Left forelimb (tissue), 1 donor: ENCODE data around the gene PSMD12.
"Not testable (repeated sequence)": the region's sequence is repeated elsewhere in the genome, so short reads cannot be mapped to it uniquely, and the experiment has no call there.

Experiments
- DNase-seq: peaks from one replicate; pipeline ENCODE4 v3.0.0-alpha.2; 2018; ENCODE audit warnings: low spot score

PSMD12 gene

GRCh38 chr17:67366193-67367157 is at the start of gene PSMD12:
Gene PSMD12, minus strand, starts transcription at chr17:67366577. Its CDS starts 58 bp downstream, at chr17:67366519.
- DNase-seq: peak; percentile 97

- no peak for DNase-seq
These were observed 48.9 kb upstream of the PSMD12 start for GRCh38 chr17:67415291-67415690.

GRCh38 chr17:67414559-67414958 is 48.2 kb upstream of the PSMD12 start:
- DNase-seq: no peak

GRCh38 chr17:67414130-67414529 is 47.8 kb upstream of the PSMD12 start:
- DNase-seq: no peak

GRCh38 chr17:67413388-67413787 is 47.0 kb upstream of the PSMD12 start:
- no peak for DNase-seq

- no peak for DNase-seq
These were observed 46.6 kb upstream of the PSMD12 start for GRCh38 chr17:67412941-67413340.

- DNase-seq: no peak
These were observed 45.7 kb upstream of the PSMD12 start for GRCh38 chr17:67412032-67412431.

GRCh38 chr17:67411397-67411796 is 45.0 kb upstream of the PSMD12 start:
- DNase-seq: no peak

GRCh38 chr17:67408455-67408830 is 42.1 kb upstream of the PSMD12 start:
- DNase-seq: not testable (repeated sequence)

- DNase-seq: no peak
These were observed 37.1 kb upstream of the PSMD12 start for GRCh38 chr17:67403483-67403882.

GRCh38 chr17:67403065-67403464 is 36.7 kb upstream of the PSMD12 start:
- no peak for DNase-seq

GRCh38 chr17:67401598-67402504 is 35.5 kb upstream of the PSMD12 start:
- no peak for DNase-seq

- DNase-seq: no peak
These were observed 34.7 kb upstream of the PSMD12 start for GRCh38 chr17:67401106-67401505.

- DNase-seq: no peak
These were observed 33.8 kb upstream of the PSMD12 start for GRCh38 chr17:67400193-67400592.

GRCh38 chr17:67399676-67400075 is 33.3 kb upstream of the PSMD12 start:
- DNase-seq: no peak

GRCh38 chr17:67393809-67394397 is 27.5 kb upstream of the PSMD12 start:
- DNase-seq: no peak

GRCh38 chr17:67392111-67392510 is 25.7 kb upstream of the PSMD12 start:
- no peak for DNase-seq

- no peak for DNase-seq
These were observed 24.4 kb upstream of the PSMD12 start for GRCh38 chr17:67390646-67391361.

- no peak for DNase-seq
These were observed 23.7 kb upstream of the PSMD12 start for GRCh38 chr17:67390006-67390645.

GRCh38 chr17:67388986-67389385 is 22.6 kb upstream of the PSMD12 start:
- no peak for DNase-seq

- DNase-seq: not testable (repeated sequence)
These were observed 22.2 kb upstream of the PSMD12 start for GRCh38 chr17:67388536-67388935.
